Activated B cell treated with CpG ODN at 0.5 μM for 24 hours (primary cell): ENCODE measurements around the gene RPS15. TPM values are rescaled to one million over a fixed set of nuclear protein-coding genes. Genes with fewer than 3 reads are reported as not detected.
"Not testable (repeated sequence)": the region's sequence is repeated elsewhere in the genome, so short reads cannot be mapped to it uniquely, and the experiment has no call there.

ENCODE experiments used
- ATAC-seq: fragments of 200-7000 bp; cut with Tn5 transposase; one replicate; pipeline ENCODE4 v1.10.0; 2021; ENCODE audit warnings: low read depth, mild to moderate bottlenecking, moderate library complexity
- CTCF ChIA-PET: fragments of 350-600 bp; sonication (Branson Sonifier 250); formaldehyde crosslinking; loops from one replicate; lab custom pipeline; 2021; ENCODE audit warnings: antibody characterized with exemption; lab: Charles Lee
- POLR2A ChIA-PET: fragments of 350-600 bp; sonication (Branson Sonifier 250); formaldehyde crosslinking; loops from one replicate; lab custom pipeline; 2021; ENCODE audit warnings: antibody characterized with exemption; lab: Charles Lee
- DNase-seq: peaks from one replicate; pipeline ENCODE4 v3.0.0; 2022
- H3K27ac Mint-ChIP-seq: one replicate; pipeline ENCODE4 v1.8.0; 2020; ENCODE audit warnings: mixed read lengths
- H3K27me3 Mint-ChIP-seq: one replicate; pipeline ENCODE4 v1.8.0; 2021; ENCODE audit warnings: mixed read lengths
- H3K36me3 Mint-ChIP-seq: one replicate; pipeline ENCODE4 v1.8.0; 2021; ENCODE audit warnings: low read depth, mixed read lengths
- H3K4me1 Mint-ChIP-seq: one replicate; pipeline ENCODE4 v1.8.0; 2021; ENCODE audit warnings: mixed read lengths
- H3K4me3 Mint-ChIP-seq: one replicate; pipeline ENCODE4 v1.8.0; 2020; ENCODE audit warnings: mild to moderate bottlenecking, mixed read lengths
- H3K9me3 Mint-ChIP-seq: one replicate; pipeline ENCODE4 v1.8.0; 2020; ENCODE audit warnings: mixed read lengths
- CTCF ChIP-seq: fragments of 200-600 bp; IDR thresholded peaks from one replicate; pipeline ENCODE4 v1.8.0; 2022; ENCODE audit warnings: antibody characterized with exemption, mild to moderate bottlenecking
- intact Hi-C: fragments of 100-400 bp; cut with micrococcal nuclease; formaldehyde crosslinking; loops from one replicate; pipeline ENCODE4 v1.15.1; 2024
- total RNA-seq: library from RNA; stranded (reverse); gene quantifications from 2 replicates; pipeline ENCODE4 v1.2.3, GENCODE V29; 2022

RPS15 gene
- total RNA-seq, 1 donor from 2014 or later: 1,788 TPM

- DNase-seq (no peak), ATAC-seq (no peak)
- H3K27ac Mint-ChIP-seq: no peak overlapping the region
- peaks cover 32% of the 10 kb centered on the region for H3K4me1 Mint-ChIP-seq
- H3K27me3 Mint-ChIP-seq: peaks cover 2% of the 10 kb centered on the region
- CTCF ChIA-PET: no interaction called here
- POLR2A ChIA-PET: interaction anchor here (1.8 kb wide), 1 partner anchor 18 kb away, joined by 5 read pairs; the partner anchor contains the start of genes PCSK4 and REEP6
- intact Hi-C loops: no loop called here
- peak overlapping the region; percentile 19 for H3K4me3 Mint-ChIP-seq
- H3K36me3 Mint-ChIP-seq: peaks cover 13% of the 10 kb centered on the region
- no peak for TF ChIP-seq CTCF
- no peaks in the 10 kb centered on the region for H3K9me3 Mint-ChIP-seq
Observed at GRCh38 chr19:1473085-1473851, 35.1 kb downstream of the RPS15 start.

- DNase-seq (no peak), ATAC-seq (no peak)
- CTCF ChIA-PET: no interaction called here
- POLR2A ChIA-PET: interaction anchor here (1.8 kb wide), 1 partner anchor 17 kb away, joined by 5 read pairs; the partner anchor contains the start of genes PCSK4 and REEP6
- H3K9me3 Mint-ChIP-seq: no peaks in the 10 kb centered on the region
- intact Hi-C loops: no loop called here
- no peak overlapping the region for H3K4me3 Mint-ChIP-seq
- TF ChIP-seq CTCF: no peak
- H3K36me3 Mint-ChIP-seq: peaks cover 16% of the 10 kb centered on the region
- no peak overlapping the region for H3K27ac Mint-ChIP-seq
- H3K4me1 Mint-ChIP-seq: peaks cover 34% of the 10 kb centered on the region
- H3K27me3 Mint-ChIP-seq: peaks cover 2% of the 10 kb centered on the region
Observed at GRCh38 chr19:1474011-1474764, 36.0 kb downstream of the RPS15 start.

GRCh38 chr19:1474765-1475351 is 36.7 kb downstream of the RPS15 start:
- ChIA-PET CTCF (no interaction called here), POLR2A (interaction anchor here (1.8 kb wide), 1 partner anchor 16 kb away, joined by 5 read pairs; the partner anchor contains the start of genes PCSK4 and REEP6)
- DNase-seq (no peak), ATAC-seq (no peak)
- Mint-ChIP-seq H3K36me3 (peaks cover 17% of the 10 kb centered on the region), H3K27ac (no peak overlapping the region), H3K9me3 (no peaks in the 10 kb centered on the region), H3K27me3 (peaks cover 2% of the 10 kb centered on the region), H3K4me1 (peaks cover 37% of the 10 kb centered on the region), H3K4me3 (no peak overlapping the region)
- intact Hi-C loops: no loop called here
- no peak for TF ChIP-seq CTCF

GRCh38 chr19:1475751-1476437 is 37.7 kb downstream of the RPS15 start:
- Mint-ChIP-seq H3K27me3 (peaks cover 2% of the 10 kb centered on the region), H3K9me3 (no peaks in the 10 kb centered on the region), H3K4me1 (peaks cover 34% of the 10 kb centered on the region), H3K4me3 (no peak overlapping the region), H3K27ac (no peak overlapping the region), H3K36me3 (peaks cover 17% of the 10 kb centered on the region)
- ATAC-seq: no peak
- ChIA-PET POLR2A (no interaction called here), CTCF (no interaction called here)
- no peak for DNase-seq
- intact Hi-C loops: no loop called here
- no peak for TF ChIP-seq CTCF

GRCh38 chr19:1477056-1477455 is 38.9 kb downstream of the RPS15 start:
- Mint-ChIP-seq H3K36me3 (peaks cover 17% of the 10 kb centered on the region), H3K4me3 (peak overlapping the region; percentile 38), H3K4me1 (peaks cover 25% of the 10 kb centered on the region)
- CTCF ChIA-PET: interaction anchor here (1.0 kb wide), 1 partner anchor 8 kb away, joined by 4 read pairs; no protein-coding TSS in a partner anchor
- DNase-seq, H3K27me3 Mint-ChIP-seq, POLR2A ChIA-PET, H3K9me3 Mint-ChIP-seq, H3K27ac Mint-ChIP-seq, ATAC-seq, intact Hi-C loops: not testable (repeated sequence)
